GM21381 (cell line): ENCODE data around the gene GIPC2.
"Not testable (repeated sequence)": the region's sequence is repeated elsewhere in the genome, so short reads cannot be mapped to it uniquely, and the experiment has no call there.

Experiments used
- ATAC-seq: cut with Tn5 transposase; IDR thresholded peaks from one replicate; pipeline ENCODE4 v1.9.1; 2021; ENCODE audit warnings: mild to moderate bottlenecking, moderate library complexity; ENCODE audit not compliant: unreplicated experiment

Gene GIPC2

GRCh38 chr1:78092643-78093042 lies 46.9 kb downstream of the GIPC2 start:
- no peak for ATAC-seq

- no peak for ATAC-seq
Observed at GRCh38 chr1:78093560-78093959, 47.8 kb downstream of the GIPC2 start.

GRCh38 chr1:78094639-78095038 lies 48.9 kb downstream of the GIPC2 start:
- no peak for ATAC-seq

- no peak for ATAC-seq
Observed at GRCh38 chr1:78095593-78095992, 49.8 kb downstream of the GIPC2 start.

GRCh38 chr1:78096017-78096416 lies 50.3 kb downstream of the GIPC2 start:
- ATAC-seq: no peak

- ATAC-seq: no peak
Observed at GRCh38 chr1:78096976-78097375, 51.2 kb downstream of the GIPC2 start.

GRCh38 chr1:78101051-78101450 lies 55.3 kb downstream of the GIPC2 start:
- no peak for ATAC-seq

- no peak for ATAC-seq
Observed at GRCh38 chr1:78101514-78101913, 55.7 kb downstream of the GIPC2 start.

GRCh38 chr1:78102082-78102481 lies 56.3 kb downstream of the GIPC2 start:
- ATAC-seq: no peak

- no peak for ATAC-seq
Observed at GRCh38 chr1:78102916-78103315, 57.1 kb downstream of the GIPC2 start.

- no peak for ATAC-seq
Observed at GRCh38 chr1:78104322-78104721, 58.6 kb downstream of the GIPC2 start.

GRCh38 chr1:78109659-78110058 lies 63.9 kb downstream of the GIPC2 start:
- ATAC-seq: not testable (repeated sequence)

GRCh38 chr1:78113156-78113916 lies 67.6 kb downstream of the GIPC2 start:
- ATAC-seq: no peak

GRCh38 chr1:78114034-78114956 lies 68.5 kb downstream of the GIPC2 start:
- ATAC-seq: peak; percentile 88

GRCh38 chr1:78120485-78120884 lies 74.7 kb downstream of the GIPC2 start:
- ATAC-seq: not testable (repeated sequence)

- no peak for ATAC-seq
Observed at GRCh38 chr1:78121710-78122109, 75.9 kb downstream of the GIPC2 start.

GRCh38 chr1:78122389-78122788 lies 76.6 kb downstream of the GIPC2 start:
- ATAC-seq: no peak

- no peak for ATAC-seq
Observed at GRCh38 chr1:78126506-78126905, 80.7 kb downstream of the GIPC2 start.

GRCh38 chr1:78132174-78132947 lies 86.6 kb downstream of the GIPC2 start:
- ATAC-seq: no peak

- no peak for ATAC-seq
Observed at GRCh38 chr1:78132948-78133322, 87.2 kb downstream of the GIPC2 start.

- ATAC-seq: no peak
Observed at GRCh38 chr1:78136680-78137079, 90.9 kb downstream of the GIPC2 start.
